Upper lobe of left lung (tissue), 6 donors: ENCODE data around the gene SLC26A1. TPM values are rescaled to one million over a fixed set of nuclear protein-coding genes. Genes with fewer than 3 reads are reported as not detected.

Source experiments
- ATAC-seq, 2 donors: fragments of 200-7000 bp; cut with Tn5 transposase; one replicate each; pipeline ENCODE4 v1.9.1; 2022; ENCODE audit warnings: mild to moderate bottlenecking in 2 of 2, moderate library complexity in 2 of 2; ENCODE audit not compliant: low FRiP score in 2 of 2
- DNase-seq, 2 donors: peaks; one replicate each; pipeline ENCODE4 v3.0.0-alpha.2; 2019 to 2020
- H3K27ac ChIP-seq, 4 donors: fragments of 200-600 bp; sonication (generic); one replicate each; pipeline ENCODE4 v1.5.1; 2016 to 2019
- H3K27me3 ChIP-seq, 4 donors: fragments of 200-600 bp; sonication (generic); one replicate each; pipeline ENCODE4 v1.5.1; 2017 to 2019
- H3K36me3 ChIP-seq, 4 donors: fragments of 200-600 bp; sonication (generic); one replicate each; pipeline ENCODE4 v1.5.1; 2016 to 2019
- H3K4me1 ChIP-seq, 4 donors: fragments of 200-600 bp; sonication (generic); one replicate each; pipeline ENCODE4 v1.5.1; 2018 to 2019
- H3K4me3 ChIP-seq, 4 donors: fragments of 200-600 bp; sonication (generic); one replicate each; pipeline ENCODE4 v1.5.1; 2017 to 2019; ENCODE audit warnings: mild to moderate bottlenecking in 2 of 4, moderate library complexity in 1 of 4
- H3K9me3 ChIP-seq, 4 donors: fragments of 200-600 bp; sonication (generic); one replicate each; pipeline ENCODE4 v1.5.1; 2018 to 2019
- EP300 ChIP-seq, 4 donors: sonication (generic); formaldehyde crosslinking; IDR thresholded peaks; one replicate each; pipeline ENCODE4 v1.5.1; 2017; ENCODE audit warnings: antibody characterized with exemption in 4 of 4, control low read depth in 2 of 4
- POLR2A ChIP-seq, 4 donors: fragments of 450-650 bp; IDR thresholded peaks; one replicate each; pipeline ENCODE4 v1.5.1; 2016 to 2017; ENCODE audit warnings: antibody characterized with exemption in 4 of 4, mild to moderate bottlenecking in 2 of 4
- POLR2AphosphoS5 ChIP-seq, 2 donors: sonication (generic); formaldehyde crosslinking; IDR thresholded peaks; one replicate each; pipeline ENCODE4 v1.5.1; 2017; ENCODE audit warnings: antibody characterized with exemption in 2 of 2
- WGBS, 2 donors: methylation state at CpG; one replicate each; pipeline ENCODE4 v1.1.5; 2017 to 2018; 5-methylcytosine and 5-hydroxymethylcytosine counted together
- total RNA-seq, 6 donors: library from RNA; depleted of rRNA in 4 of 6; stranded (reverse); fragments of >200 nt in 4 of 6; gene quantifications; one replicate each; pipeline versions ENCODE4 v1.1.0 to v1.2.1, GENCODE V29; 2016 to 2021
- TF ChIP-seq, protein P1 (sequence below), 6 experiments: fragments of 450-650 bp in 4 of 6; fragments of 200-600 bp in 2 of 6; sonication (generic) in 2 of 6; IDR thresholded peaks; one replicate each; pipeline ENCODE4 v1.5.1; 2016 to 2019; ENCODE audit warnings: antibody characterized with exemption in 6 of 6
- donor health status: DM: no; HTN: no; CAD: no; lungs with moderate emphysema.
- donor health status: DM: no; HTN: yes; CAD: no; lungs with severe emphysema.

SLC26A1 gene
- total RNA-seq, 6 donors from 2014 or later: 0.39 to 2.1 (median 0.68) TPM

- DNase-seq: peak in 1 of 2 donors; percentile 70
- TF ChIP-seq, protein P1, sequence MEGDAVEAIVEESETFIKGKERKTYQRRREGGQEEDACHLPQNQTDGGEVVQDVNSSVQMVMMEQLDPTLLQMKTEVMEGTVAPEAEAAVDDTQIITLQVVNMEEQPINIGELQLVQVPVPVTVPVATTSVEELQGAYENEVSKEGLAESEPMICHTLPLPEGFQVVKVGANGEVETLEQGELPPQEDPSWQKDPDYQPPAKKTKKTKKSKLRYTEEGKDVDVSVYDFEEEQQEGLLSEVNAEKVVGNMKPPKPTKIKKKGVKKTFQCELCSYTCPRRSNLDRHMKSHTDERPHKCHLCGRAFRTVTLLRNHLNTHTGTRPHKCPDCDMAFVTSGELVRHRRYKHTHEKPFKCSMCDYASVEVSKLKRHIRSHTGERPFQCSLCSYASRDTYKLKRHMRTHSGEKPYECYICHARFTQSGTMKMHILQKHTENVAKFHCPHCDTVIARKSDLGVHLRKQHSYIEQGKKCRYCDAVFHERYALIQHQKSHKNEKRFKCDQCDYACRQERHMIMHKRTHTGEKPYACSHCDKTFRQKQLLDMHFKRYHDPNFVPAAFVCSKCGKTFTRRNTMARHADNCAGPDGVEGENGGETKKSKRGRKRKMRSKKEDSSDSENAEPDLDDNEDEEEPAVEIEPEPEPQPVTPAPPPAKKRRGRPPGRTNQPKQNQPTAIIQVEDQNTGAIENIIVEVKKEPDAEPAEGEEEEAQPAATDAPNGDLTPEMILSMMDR (IDR thresholded peaks at IDR 0.05): no peak
- TF ChIP-seq POLR2AphosphoS5 (IDR thresholded peaks at IDR 0.05): no peak
- TF ChIP-seq EP300 (IDR thresholded peaks at IDR 0.05): no peak
- TF ChIP-seq POLR2A (IDR thresholded peaks at IDR 0.05): no peak
- Histone ChIP-seq H3K9me3 (no peaks in the 10 kb centered on the region), H3K27me3 (peaks cover 0 to 10% (median 7%) of the 10 kb centered on the region in 4 donors), H3K4me1 (peaks cover 16 to 37% (median 23%) of the 10 kb centered on the region in 4 donors), H3K36me3 (no peaks in the 10 kb centered on the region), H3K27ac (peak overlapping the region in 1 of 4 donors; percentile 25), H3K4me3 (no peak overlapping the region)
- 80 to 93% methylated on average over 10 to 21 of the region's 21 CpGs for WGBS, 2 donors
- ATAC-seq: no peak
These were observed 47.3 kb upstream of the SLC26A1 start for GRCh38 chr4:1040344-1041146.

GRCh38 chr4:1039493-1040343 lies 46.5 kb upstream of the SLC26A1 start:
- H3K4me3 ChIP-seq: no peak overlapping the region
- peak overlapping the region in 1 of 4 donors; percentile 25 for H3K27ac ChIP-seq
- ATAC-seq: peak in 1 of 2 donors; percentile 53
- H3K36me3 ChIP-seq: no peaks in the 10 kb centered on the region
- H3K4me1 ChIP-seq: peaks cover 16 to 39% (median 23%) of the 10 kb centered on the region in 4 donors
- H3K9me3 ChIP-seq: no peaks in the 10 kb centered on the region
- WGBS, 2 donors: 72% methylated on average over 13 of the region's 20 CpGs; no CpG with 5 or more reads in 1 of the 2 donors
- DNase-seq: peak in 1 of 2 donors; percentile 87
- TF ChIP-seq POLR2A (IDR thresholded peaks at IDR 0.05) (no peak), EP300 (IDR thresholded peaks at IDR 0.05) (no peak), POLR2AphosphoS5 (IDR thresholded peaks at IDR 0.05) (no peak)
- TF ChIP-seq, protein P1 (IDR thresholded peaks at IDR 0.05): no peak
- H3K27me3 ChIP-seq: peaks cover 0 to 10% (median 5%) of the 10 kb centered on the region in 4 donors

DNA sequence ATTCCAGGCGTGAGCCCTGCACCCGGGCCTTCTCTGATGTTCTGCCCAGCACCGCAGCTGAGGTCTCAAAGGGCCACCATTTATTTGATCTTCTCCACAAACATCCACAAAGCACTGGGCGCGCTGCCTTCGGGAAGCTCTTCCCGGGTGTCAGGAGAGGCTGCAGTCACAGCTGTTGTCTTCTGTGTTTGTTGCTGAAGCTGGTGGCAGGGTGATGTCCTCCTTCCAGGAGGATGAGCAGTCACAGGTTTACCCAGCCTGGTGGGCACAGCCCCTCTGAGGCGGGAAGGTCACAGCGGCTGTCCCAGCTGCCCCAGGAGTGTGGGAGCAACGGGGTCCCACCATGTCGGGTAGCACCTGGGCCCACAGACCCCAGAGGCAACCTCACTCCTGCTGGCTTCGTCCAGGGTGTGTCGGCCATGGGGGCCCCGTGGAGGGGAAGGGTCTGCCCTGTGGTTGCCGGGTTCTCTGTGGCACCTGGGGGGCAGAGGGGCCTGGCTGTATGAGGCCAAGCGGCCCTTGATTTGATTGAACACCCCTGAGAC lies 45.8 kb upstream of the SLC26A1 start:
- no peak for ATAC-seq
- peaks cover 12 to 36% (median 24%) of the 10 kb centered on the region in 4 donors for H3K4me1 ChIP-seq
- H3K27me3 ChIP-seq: peaks cover 0 to 7% (median 3%) of the 10 kb centered on the region in 4 donors

More for the DNA sequence above, 45.8 kb upstream of the SLC26A1 start:
- TF ChIP-seq POLR2A (IDR thresholded peaks at IDR 0.05) (no peak), POLR2AphosphoS5 (IDR thresholded peaks at IDR 0.05) (no peak), EP300 (IDR thresholded peaks at IDR 0.05) (no peak)
- TF ChIP-seq, protein P1 (IDR thresholded peaks at IDR 0.05): no peak
- WGBS, 2 donors: 86 to 87% methylated on average over 7 to 13 of the region's 16 CpGs
- H3K36me3 ChIP-seq: no peaks in the 10 kb centered on the region
- no peaks in the 10 kb centered on the region for H3K9me3 ChIP-seq
- peak in 1 of 2 donors; percentile 68 for DNase-seq
- no peak overlapping the region for H3K4me3 ChIP-seq
- peak overlapping the region in 1 of 4 donors; percentile 25 for H3K27ac ChIP-seq
